ENCODE measurements around the gene CREG1. TPM values are rescaled to one million over a fixed set of nuclear protein-coding genes. Genes with fewer than 3 reads are reported as not detected.

Gene CREG1
- total RNA-seq, 1 donor from 2014 or later: 19.2 TPM

- no peak for TF ChIP-seq CTCF (IDR thresholded peaks at IDR 0.05)
- no peaks in the 10 kb centered on the region for H3K4me1 Mint-ChIP-seq (ENCODE audit: unreplicated experiment)
- H3K27me3 Mint-ChIP-seq (ENCODE audit: unreplicated experiment): peaks cover 38% of the 10 kb centered on the region
- H3K9me3 Mint-ChIP-seq (ENCODE audit: unreplicated experiment): no peaks in the 10 kb centered on the region
- H3K4me3 Mint-ChIP-seq (ENCODE audit: unreplicated experiment): no peak overlapping the region
- H3K27ac Mint-ChIP-seq (ENCODE audit: unreplicated experiment): no peak overlapping the region
- H3K36me3 Mint-ChIP-seq (ENCODE audit: unreplicated experiment): no peaks in the 10 kb centered on the region
- no peak for DNase-seq (ENCODE audit: extremely low spot score, unreplicated experiment)
Measured at GRCh38 chr1:167512046-167512654, 41.4 kb downstream of the CREG1 start.

GRCh38 chr1:167511374-167511986 is 42.1 kb downstream of the CREG1 start:
- no peak overlapping the region for H3K27ac Mint-ChIP-seq (ENCODE audit: unreplicated experiment)
- H3K4me1 Mint-ChIP-seq (ENCODE audit: unreplicated experiment): no peaks in the 10 kb centered on the region
- no peak for TF ChIP-seq CTCF (IDR thresholded peaks at IDR 0.05)
- peaks cover 38% of the 10 kb centered on the region for H3K27me3 Mint-ChIP-seq (ENCODE audit: unreplicated experiment)
- no peak overlapping the region for H3K4me3 Mint-ChIP-seq (ENCODE audit: unreplicated experiment)
- DNase-seq (ENCODE audit: extremely low spot score, unreplicated experiment): no peak
- H3K36me3 Mint-ChIP-seq (ENCODE audit: unreplicated experiment): no peaks in the 10 kb centered on the region
- H3K9me3 Mint-ChIP-seq (ENCODE audit: unreplicated experiment): no peaks in the 10 kb centered on the region

- DNase-seq (ENCODE audit: extremely low spot score, unreplicated experiment): no peak
- Mint-ChIP-seq H3K36me3 (ENCODE audit: unreplicated experiment) (no peaks in the 10 kb centered on the region), H3K4me3 (ENCODE audit: unreplicated experiment) (no peak overlapping the region), H3K9me3 (ENCODE audit: unreplicated experiment) (no peaks in the 10 kb centered on the region), H3K27ac (ENCODE audit: unreplicated experiment) (no peak overlapping the region), H3K27me3 (ENCODE audit: unreplicated experiment) (peaks cover 41% of the 10 kb centered on the region), H3K4me1 (ENCODE audit: unreplicated experiment) (no peaks in the 10 kb centered on the region)
- TF ChIP-seq CTCF (IDR thresholded peaks at IDR 0.05): no peak
Measured at GRCh38 chr1:167510881-167511280, 42.7 kb downstream of the CREG1 start.

GRCh38 chr1:167510244-167510643 is 43.3 kb downstream of the CREG1 start:
- DNase-seq (ENCODE audit: extremely low spot score, unreplicated experiment): no peak
- no peak for TF ChIP-seq CTCF (IDR thresholded peaks at IDR 0.05)
- Mint-ChIP-seq H3K9me3 (ENCODE audit: unreplicated experiment) (no peaks in the 10 kb centered on the region), H3K27ac (ENCODE audit: unreplicated experiment) (no peak overlapping the region), H3K27me3 (ENCODE audit: unreplicated experiment) (peaks cover 41% of the 10 kb centered on the region), H3K4me3 (ENCODE audit: unreplicated experiment) (no peak overlapping the region), H3K36me3 (ENCODE audit: unreplicated experiment) (no peaks in the 10 kb centered on the region), H3K4me1 (ENCODE audit: unreplicated experiment) (no peaks in the 10 kb centered on the region)

- Mint-ChIP-seq H3K4me1 (ENCODE audit: unreplicated experiment) (no peaks in the 10 kb centered on the region), H3K9me3 (ENCODE audit: unreplicated experiment) (no peaks in the 10 kb centered on the region), H3K27me3 (ENCODE audit: unreplicated experiment) (peaks cover 44% of the 10 kb centered on the region), H3K36me3 (ENCODE audit: unreplicated experiment) (no peaks in the 10 kb centered on the region), H3K4me3 (ENCODE audit: unreplicated experiment) (no peak overlapping the region), H3K27ac (ENCODE audit: unreplicated experiment) (no peak overlapping the region)
- no peak for TF ChIP-seq CTCF (IDR thresholded peaks at IDR 0.05)
- no peak for DNase-seq (ENCODE audit: extremely low spot score, unreplicated experiment)
Measured at GRCh38 chr1:167509587-167509986, 44.0 kb downstream of the CREG1 start.
